Neutrophil (primary cell): ENCODE data around the gene DSCAML1.

ENCODE experiments used
- H3K27ac ChIP-seq: fragments of 200-600 bp; sonication (generic); 2 replicates; pipeline ENCODE4 v1.5.1; 2016; ENCODE audit warnings: mild to moderate bottlenecking, moderate library complexity
- H3K27me3 ChIP-seq: fragments of 200-600 bp; sonication (generic); 2 replicates; pipeline ENCODE4 v1.6.0; 2016; ENCODE audit warnings: mild to moderate bottlenecking
- H3K36me3 ChIP-seq: fragments of 200-600 bp; sonication (generic); 2 replicates; pipeline ENCODE4 v1.5.1; 2017
- H3K4me1 ChIP-seq, 2 experiments: fragments of 200-600 bp in 1 of 2; sonication (generic) in 1 of 2; 1 replicate in 1 of 2; 2 replicates in 1 of 2; pipeline versions ENCODE4 v1.5.1 to v1.6.1; 2013 to 2016; ENCODE audit warnings: low read depth in 1 of 2, low read length in 1 of 2, mild to moderate bottlenecking in 1 of 2, moderate library complexity in 1 of 2; ENCODE audit not compliant: control insufficient read depth in 1 of 2, insufficient read depth in 1 of 2
- H3K4me3 ChIP-seq, 2 experiments: fragments of 200-600 bp in 1 of 2; sonication (generic) in 1 of 2; 1 replicate in 1 of 2; 2 replicates in 1 of 2; pipeline ENCODE4 v1.5.1; 2013 to 2016; ENCODE audit warnings: low read depth in 1 of 2, low read length in 1 of 2, mild to moderate bottlenecking in 1 of 2, moderate library complexity in 1 of 2
- H3K9me3 ChIP-seq: fragments of 200-600 bp; sonication (generic); 2 replicates; pipeline ENCODE4 v1.5.1; 2016
- TF ChIP-seq, protein P1 (sequence below): fragments of 200-600 bp; sonication (generic); IDR thresholded peaks from 2 replicates; pipeline ENCODE4 v1.5.1; 2016; ENCODE audit warnings: antibody characterized with exemption

DSCAML1 gene

DNA sequence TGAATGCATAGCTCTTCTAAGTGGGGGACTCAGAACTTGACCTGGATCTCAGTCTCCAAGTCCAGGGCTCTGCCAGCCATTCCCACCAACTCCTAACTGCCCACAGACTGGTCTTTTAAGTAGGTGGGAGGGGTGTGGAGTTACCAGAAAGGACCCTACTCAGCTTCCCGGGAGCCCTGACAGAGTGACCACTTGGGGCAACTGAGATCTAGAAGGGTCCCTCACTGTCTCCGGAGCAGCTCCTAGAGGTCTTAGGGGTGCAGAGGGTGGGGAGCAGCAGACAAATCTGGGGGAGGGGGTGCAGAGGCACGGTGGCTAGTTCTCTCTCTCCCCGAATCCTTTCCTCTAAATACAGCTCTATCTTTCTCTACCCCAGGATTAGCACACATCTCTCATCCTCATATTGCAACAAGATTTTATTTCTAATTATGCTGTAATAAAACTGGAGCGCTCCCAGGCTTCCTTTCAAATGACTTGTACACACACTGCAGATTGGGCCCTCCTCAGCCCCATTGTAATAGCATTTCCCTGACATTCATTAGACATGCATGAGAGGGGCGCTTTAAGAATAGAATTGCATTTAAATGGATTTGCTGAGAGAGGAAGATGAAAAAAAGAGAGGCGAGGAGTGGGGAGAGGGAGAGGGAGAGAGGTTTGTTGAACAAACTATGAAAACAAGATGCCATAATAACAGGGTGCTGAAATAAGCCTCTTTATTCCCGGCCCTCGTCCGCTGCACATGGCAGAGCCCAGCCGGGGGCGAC, 250.4 kb downstream of the DSCAML1 start:
- Histone ChIP-seq H3K27me3 (no peaks in the 10 kb centered on the region), H3K4me3 (no peak overlapping the region), H3K36me3 (no peaks in the 10 kb centered on the region), H3K9me3 (no peaks in the 10 kb centered on the region), H3K27ac (no peak overlapping the region), H3K4me1 (no peaks in the 10 kb centered on the region)
- TF ChIP-seq, protein P1, sequence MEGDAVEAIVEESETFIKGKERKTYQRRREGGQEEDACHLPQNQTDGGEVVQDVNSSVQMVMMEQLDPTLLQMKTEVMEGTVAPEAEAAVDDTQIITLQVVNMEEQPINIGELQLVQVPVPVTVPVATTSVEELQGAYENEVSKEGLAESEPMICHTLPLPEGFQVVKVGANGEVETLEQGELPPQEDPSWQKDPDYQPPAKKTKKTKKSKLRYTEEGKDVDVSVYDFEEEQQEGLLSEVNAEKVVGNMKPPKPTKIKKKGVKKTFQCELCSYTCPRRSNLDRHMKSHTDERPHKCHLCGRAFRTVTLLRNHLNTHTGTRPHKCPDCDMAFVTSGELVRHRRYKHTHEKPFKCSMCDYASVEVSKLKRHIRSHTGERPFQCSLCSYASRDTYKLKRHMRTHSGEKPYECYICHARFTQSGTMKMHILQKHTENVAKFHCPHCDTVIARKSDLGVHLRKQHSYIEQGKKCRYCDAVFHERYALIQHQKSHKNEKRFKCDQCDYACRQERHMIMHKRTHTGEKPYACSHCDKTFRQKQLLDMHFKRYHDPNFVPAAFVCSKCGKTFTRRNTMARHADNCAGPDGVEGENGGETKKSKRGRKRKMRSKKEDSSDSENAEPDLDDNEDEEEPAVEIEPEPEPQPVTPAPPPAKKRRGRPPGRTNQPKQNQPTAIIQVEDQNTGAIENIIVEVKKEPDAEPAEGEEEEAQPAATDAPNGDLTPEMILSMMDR = no peak

DNA sequence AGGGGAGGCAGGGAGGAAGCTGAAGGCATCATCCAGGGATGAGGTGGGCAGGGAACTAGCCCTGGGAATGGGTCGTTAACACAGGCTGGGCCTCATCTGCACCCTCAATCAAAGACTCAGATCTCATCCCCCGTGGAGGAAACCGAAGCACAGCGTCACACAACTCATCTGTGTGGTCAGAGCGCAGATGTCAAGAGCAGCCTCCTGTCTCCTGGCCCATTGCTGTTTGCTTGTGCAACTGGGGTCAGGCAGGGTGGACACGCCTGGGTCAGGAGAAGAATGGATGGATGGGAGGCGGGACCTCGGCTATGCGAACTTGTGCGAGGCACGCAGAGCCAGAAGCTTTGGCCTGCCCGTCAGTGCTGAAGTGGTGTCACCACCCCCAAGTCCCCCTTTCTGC, 251.3 kb downstream of the DSCAML1 start:
- no peaks in the 10 kb centered on the region for H3K9me3 ChIP-seq
- H3K27me3 ChIP-seq = no peaks in the 10 kb centered on the region
- H3K36me3 ChIP-seq = no peaks in the 10 kb centered on the region
- H3K4me1 ChIP-seq = no peaks in the 10 kb centered on the region
- no peak overlapping the region for H3K27ac ChIP-seq
- TF ChIP-seq, protein P1 = no peak
- no peak overlapping the region for H3K4me3 ChIP-seq

DNA sequence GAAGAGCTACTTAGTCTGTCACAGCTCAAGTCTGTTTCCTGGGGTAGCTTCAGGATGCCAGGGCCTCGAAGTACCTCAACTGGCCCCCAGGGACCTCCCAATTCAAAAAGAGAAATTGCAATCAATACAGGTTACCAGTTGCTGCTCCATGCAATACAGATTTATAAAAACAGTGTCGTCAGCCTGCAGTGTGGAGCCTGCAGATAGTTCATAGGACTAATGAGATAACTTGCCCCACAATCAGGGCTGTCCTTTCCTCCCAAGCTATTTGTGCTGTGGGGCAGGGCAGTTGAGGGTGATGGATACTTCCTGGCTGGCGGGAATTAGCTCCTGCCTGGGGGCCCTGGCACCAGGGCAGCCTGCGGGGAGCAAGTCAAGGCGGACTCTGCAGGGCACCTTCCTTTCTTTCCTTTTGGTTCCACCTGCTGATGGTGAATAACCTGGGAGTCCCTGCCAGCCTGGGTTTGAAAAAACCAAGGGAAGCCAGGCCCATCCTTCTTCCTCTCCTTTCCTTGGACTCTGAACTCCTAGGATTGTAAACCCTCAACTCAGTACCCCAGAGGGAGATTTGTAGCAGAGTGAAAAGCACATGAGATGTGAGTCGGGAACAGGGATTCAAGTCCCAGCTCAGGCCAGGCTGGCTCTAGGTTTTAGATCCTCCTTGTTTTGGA, 252.8 kb downstream of the DSCAML1 start:
- Histone ChIP-seq H3K9me3 (no peaks in the 10 kb centered on the region), H3K36me3 (no peaks in the 10 kb centered on the region), H3K27me3 (no peaks in the 10 kb centered on the region), H3K27ac (no peak overlapping the region), H3K4me1 (no peaks in the 10 kb centered on the region), H3K4me3 (no peak overlapping the region)
- TF ChIP-seq, protein P1 = no peak

DNA sequence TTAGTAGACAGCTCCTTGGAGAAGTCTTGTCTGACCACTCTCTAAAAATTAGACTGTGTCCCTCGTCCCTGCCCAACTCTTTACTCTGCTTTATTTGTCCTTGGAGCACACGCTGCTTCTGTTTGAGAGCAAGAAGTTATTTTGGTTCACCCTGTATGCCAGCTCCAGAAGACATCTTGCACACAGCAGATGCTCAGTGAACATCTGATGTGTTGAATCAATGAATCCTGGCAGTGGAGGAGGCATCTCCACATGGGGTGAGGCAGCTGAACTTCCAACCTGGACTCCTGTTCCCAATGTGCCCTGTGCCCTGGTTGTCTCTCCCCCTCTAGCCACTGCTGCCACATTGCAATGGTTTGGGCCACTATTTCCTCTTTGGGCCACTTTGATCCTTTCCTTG, 255.8 kb downstream of the DSCAML1 start:
- Histone ChIP-seq H3K27ac (no peak overlapping the region), H3K36me3 (no peaks in the 10 kb centered on the region), H3K27me3 (peaks cover 16% of the 10 kb centered on the region), H3K4me1 (no peaks in the 10 kb centered on the region), H3K9me3 (no peaks in the 10 kb centered on the region), H3K4me3 (no peak overlapping the region)
- TF ChIP-seq, protein P1 = no peak

DNA sequence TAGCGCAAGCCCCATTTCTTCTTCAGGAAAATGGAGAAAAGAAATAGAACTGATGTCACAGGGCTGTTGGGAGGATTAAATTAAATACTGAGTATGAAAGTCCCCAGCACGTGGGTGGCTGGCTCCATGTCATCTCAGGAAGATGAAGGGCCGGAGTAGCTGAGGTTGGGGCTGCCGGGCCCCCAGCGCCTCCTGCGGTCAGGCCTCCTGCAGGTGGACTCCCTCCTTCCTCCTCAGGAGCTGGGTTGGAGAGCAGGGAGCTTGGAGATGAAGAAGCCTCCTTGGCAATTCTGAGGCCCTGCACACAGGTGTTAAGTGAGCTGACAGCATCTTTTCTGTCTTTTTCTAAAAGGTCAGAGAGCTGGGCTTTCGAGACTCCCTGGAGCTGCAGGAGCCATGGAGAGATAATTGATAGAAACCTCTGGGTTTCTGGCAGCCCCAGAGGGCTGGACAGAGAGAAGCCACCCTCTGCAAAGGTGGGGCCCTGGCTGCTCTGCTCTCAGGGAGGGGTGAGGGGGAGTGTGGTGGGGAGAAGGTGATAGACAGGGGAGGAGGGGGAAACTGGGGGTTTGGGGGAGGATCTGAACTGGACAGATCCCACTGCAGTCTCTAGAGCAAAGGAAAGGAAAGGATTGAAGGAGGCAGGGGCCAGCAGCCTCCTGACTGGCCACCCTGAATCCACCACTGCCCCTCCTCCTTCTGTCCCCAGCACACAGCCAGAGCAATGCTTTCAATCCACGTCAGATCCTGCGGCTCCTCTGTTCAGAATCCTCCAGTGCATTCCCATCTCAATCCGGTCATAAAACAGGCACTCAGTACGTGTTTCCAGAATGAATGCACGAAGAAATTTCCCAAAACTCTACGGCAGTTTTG, 258.5 kb downstream of the DSCAML1 start:
- Histone ChIP-seq H3K4me3 (no peak overlapping the region), H3K4me1 (peaks cover 7 to 13% of the 10 kb centered on the region in 2 experiments), H3K9me3 (no peaks in the 10 kb centered on the region), H3K27ac (no peak overlapping the region), H3K27me3 (peaks cover 16% of the 10 kb centered on the region), H3K36me3 (no peaks in the 10 kb centered on the region)
- TF ChIP-seq, protein P1 = no peak
